Fibroblast of peridontal ligament (primary cell): Measurements from ENCODE around the gene ID3.
"Not testable (repeated sequence)": the region's sequence is repeated elsewhere in the genome, so short reads cannot be mapped to it uniquely, and the experiment has no call there.

Experiments used
- DNase-seq: peaks from one replicate; pipeline ENCODE4 v3.0.0-alpha.2; 2010; ENCODE audit errors: extremely low read depth

The ID3 gene

DNA sequence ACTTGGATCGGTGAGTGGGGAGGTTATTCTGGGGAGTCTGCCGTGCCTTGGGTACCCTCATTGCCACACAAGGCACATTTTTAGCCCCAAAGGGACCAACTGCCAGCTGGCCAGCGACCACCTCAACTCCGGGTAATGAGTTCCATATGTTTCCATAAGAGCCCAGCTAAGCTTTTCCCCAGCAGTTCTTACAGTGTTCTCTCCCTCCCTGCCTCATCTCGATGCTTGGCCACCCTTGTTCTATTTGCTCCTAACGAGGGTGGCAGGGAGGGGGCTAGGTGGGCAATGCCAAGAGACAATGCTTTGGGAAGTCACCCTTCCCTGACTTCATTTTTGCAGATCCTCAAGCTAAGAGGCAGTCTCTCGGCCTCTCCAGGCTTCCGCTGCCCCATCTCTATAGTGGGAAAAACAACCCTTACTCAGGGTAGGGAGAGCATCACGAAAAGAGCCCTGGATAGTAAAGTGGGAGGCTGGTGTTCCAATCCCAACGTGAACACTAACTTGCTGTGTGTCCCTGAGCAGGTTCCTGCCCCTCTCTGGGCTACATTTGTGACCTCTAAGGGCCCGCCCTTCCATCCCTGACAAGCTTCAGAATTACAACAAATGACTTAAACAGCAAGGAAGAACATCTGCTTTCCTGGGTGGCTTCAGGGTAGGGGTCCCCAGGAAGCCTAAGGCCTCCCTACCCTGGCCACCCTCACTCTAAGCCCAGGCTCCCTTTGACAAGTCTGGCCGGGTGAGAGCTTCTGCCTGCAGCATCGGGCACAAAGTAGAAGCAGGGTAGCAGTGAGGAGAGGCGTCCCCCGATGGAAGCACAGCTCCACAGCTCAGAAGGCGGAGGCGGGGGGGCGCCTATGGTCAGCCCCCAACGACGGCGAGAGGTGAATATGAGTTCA is 5.8 kb downstream of the ID3 start:
- DNase-seq = no peak

DNA sequence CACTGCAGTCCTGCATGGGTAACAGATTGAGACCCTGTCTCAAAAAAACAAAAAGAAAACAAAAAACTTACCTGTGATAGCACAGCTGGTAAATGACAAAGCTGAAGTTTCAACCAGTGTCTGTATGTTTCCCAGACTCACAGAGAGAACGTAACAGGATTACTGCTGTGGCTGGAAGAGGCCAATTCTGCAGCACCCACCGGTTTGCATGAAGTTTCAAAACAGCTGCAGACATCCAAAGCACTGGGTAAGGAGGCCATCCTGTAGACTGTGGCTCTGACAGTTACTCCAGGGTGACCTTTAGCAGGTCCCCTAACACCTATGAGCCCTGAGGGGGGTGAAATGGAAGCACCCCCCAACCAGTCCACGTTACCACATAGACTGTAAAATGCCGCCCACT is 7.5 kb downstream of the ID3 start:
- DNase-seq = no peak

DNA sequence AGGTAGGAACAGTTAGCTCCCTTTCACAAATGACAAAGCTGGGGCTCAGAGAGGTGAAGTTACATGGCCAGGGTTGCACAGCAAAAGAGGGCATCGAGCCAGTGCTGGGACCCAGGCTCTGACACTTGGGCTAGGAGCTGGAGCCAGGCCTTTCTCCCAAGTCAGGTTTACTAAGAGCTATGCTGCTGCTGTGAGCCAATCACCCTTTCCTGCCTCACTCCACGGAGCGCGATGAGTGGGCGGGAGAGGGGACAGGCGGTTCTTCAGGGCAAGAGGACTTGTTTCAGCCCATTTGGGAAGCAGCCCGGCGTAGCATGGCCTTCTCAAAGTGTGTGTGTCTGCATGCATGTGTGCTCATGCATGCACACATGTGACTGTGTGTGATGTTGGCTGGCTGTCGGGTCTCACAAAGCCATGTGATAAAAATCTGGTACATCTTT is 10.6 kb downstream of the ID3 start:
- DNase-seq = peak; percentile 51

DNA sequence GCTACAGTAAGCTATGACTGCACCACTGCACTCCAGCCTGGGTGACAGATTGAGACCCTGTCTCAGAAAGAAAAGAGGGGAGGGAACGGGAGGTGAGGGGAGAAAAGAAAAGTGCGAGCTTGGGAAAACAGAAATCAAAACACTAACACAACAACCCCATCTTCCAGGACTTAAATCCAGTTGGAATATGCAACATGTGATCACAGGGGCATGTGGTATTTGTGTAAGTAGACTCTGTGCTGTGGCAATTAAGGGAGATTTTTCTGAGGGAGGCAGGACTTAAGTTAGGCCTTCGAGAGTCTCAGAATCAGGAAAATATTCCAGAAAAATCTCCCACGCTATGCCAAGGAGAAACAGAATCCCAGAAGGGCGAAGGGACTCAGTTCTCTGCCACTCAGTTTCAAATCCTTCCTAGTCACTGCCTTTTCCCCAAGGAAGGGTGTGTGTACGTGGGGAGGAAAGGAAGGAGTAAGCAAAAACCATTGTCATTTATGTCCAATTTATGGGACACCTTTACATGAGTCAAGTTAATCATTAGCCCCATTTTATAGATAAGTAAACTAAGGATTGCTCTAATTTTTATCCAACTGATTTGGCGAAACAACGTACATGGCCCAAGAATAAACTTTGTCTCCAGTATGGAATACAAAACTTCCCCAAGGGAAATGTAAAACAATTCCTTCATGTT is 12.3 kb downstream of the ID3 start:
- DNase-seq = peak; percentile 50

DNA sequence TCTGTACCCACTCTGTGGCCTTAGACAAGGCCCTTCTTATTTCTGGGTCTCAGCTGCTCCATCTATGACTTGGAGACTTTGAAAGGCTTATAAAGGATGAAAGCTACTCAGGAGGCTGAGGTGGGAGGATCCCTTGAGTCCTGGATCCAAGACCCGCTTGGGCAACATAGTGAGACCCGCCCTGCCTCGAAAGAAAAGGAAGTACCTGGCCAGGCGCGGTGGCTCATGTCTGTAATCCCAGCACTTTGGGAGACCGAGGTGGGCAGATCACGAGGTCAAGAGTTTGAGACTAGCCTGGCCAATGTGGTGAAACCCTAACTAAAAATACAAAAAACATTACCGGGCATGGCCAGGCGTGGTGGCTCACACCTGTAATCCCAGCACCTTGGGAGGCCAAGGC is 13.4 kb downstream of the ID3 start:
- DNase-seq = no peak

DNA sequence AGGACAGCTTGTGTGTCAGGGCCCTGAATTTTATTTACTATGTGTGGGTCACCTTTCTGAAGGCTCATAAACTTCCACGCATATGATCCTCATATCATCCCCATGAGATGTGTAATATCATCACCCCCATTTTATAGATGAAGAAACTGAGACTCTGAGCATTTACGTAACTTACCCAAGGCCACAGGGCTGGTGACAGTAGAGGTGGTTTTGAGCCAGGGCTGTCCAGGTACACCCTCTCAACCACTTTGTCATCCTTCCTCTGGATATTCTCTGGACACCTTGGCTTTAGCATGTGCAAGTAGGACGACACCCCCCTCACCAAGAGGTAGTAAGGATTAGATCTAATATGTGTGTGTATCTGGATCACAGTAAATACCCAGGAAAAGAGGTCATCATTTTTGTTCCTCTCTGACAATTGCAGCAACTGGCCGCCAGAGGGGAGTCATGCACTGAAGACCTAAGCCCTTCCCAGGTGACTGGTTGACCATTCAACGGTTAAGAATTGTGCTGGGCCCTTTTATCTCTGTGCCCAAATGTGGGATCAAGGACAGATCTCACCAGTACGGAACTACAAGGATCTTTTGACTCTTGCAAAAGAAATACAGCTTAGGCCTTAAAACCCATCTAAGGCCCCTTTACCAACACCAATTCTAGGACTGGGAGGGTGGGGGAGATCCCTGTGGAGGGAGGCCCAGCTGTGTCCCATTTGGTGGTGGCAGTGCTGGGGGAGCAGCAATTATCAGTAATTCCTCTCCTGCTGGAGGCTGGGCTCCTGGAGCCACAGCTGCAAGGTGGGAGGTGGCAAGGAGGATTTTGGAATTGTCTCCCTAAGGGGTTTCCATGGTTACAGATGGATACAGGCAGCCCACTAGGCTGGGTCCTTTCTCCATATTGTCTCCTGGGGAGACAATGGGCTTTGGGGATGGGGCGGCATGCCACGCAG is 14.6 kb downstream of the ID3 start:
- DNase-seq = peak; percentile 88

DNA sequence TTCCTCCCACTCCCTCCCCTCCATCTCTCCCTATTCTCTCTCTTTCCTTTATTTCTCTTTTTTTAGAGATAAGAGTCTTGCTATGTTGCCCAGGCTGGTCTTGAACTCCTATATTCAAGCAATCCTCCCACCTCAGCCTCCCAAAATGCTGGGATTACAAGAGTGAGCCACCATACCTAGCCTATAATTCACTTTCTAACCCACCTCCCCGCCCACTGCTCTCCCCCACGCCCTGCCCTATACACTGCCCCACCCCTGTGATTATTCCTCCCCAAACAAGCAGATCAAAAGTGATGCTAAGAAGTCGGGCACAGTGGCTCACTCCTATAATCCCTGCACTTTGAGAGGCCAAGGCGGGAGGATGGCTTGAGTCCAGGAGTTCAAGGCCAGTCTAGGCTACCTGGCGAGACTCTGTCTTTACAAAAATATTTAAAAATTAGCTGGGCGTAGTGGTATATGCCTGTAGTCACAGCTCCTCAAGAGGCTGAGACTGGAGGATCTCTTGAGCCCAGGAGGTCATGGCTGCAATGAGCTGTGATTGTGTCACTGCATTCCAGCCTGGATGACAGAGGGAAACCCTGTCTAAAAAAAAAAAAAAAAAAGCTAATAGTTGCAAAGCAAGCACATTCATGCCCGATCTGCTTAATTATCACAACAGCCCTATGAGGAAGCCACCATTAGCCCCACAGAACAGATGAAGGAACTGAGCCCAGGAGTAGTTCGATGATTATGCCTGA is 15.4 kb downstream of the ID3 start:
- DNase-seq = no peak

DNA sequence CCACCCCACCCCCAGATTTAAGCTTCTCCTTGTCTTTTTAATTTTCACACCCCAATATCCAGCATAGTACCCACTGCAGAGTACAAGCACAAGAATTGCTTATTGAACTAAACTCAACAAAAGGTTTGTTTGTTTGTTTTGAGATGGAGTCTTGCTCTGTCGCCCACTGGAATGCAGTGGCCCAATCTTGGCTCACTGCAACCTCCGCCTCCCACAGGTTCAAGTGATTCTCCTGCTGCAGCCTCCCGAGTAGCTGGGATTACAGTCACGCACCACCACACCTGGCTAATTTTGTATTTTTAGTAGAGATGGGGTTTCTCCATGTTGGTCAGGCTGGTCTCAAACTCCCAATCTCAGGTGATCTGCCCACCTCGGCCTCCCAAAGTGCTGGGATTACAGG is 16.4 kb downstream of the ID3 start:
- not testable (repeated sequence) for DNase-seq

DNA sequence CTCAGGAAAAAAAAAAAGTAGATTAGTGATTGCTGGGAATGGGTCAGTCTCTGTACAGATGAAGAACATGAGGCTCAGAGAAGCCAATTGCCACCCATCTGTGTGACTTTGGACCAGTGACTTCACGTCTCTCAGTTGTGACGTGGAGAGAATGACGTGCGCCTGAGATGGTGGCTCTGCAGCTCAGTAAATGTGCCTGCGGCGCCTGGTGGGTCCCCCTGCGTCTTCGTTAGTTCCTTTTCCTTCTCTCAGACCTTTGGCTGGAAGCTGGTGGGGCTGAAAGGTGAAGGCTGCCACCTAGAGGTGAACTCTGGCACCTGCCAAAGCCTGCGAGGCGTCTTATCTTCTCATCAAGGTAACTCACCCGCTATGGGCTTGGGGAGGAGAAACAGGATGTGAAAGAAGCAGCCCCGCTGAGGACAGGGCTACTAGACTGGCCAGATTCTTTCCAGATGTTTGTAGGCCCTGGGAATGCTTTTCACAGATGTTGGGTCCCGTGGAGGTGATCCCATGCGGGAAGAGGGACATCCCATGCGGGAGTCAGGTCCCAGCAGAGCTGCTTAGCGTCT is 19.5 kb downstream of the ID3 start:
- peak; percentile 89 for DNase-seq

DNA sequence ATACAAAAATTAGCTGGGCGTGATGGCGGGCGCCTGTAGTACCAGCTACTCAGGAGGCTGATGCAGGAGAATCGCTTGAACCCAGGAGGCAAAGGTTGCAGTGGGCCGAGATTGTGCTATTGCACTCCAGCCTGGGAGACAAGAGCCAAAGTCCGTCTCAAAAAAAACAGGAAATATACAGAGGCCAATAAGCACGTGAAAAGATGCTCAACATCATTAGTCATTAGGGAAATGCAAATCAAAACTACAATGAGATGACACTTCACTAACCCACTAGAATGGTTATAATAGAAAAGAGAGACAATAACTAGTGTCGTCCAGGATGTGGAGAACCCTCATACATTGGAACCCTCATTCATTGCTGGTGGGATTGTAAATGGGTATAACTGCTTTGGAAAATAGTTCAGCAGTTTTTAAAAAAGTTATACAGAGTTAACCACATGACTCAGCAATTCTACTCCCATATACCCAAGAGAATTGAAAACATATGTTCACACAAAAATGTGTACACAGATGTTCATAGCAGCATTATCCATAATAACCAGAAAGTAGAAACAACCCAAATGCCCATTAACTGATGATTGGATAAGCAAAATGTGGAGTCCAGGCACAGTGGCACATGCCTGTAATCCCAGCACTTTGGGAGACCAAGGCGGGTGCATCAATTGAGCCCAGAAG is 21.9 kb downstream of the ID3 start:
- peak; percentile 82 for DNase-seq

DNA sequence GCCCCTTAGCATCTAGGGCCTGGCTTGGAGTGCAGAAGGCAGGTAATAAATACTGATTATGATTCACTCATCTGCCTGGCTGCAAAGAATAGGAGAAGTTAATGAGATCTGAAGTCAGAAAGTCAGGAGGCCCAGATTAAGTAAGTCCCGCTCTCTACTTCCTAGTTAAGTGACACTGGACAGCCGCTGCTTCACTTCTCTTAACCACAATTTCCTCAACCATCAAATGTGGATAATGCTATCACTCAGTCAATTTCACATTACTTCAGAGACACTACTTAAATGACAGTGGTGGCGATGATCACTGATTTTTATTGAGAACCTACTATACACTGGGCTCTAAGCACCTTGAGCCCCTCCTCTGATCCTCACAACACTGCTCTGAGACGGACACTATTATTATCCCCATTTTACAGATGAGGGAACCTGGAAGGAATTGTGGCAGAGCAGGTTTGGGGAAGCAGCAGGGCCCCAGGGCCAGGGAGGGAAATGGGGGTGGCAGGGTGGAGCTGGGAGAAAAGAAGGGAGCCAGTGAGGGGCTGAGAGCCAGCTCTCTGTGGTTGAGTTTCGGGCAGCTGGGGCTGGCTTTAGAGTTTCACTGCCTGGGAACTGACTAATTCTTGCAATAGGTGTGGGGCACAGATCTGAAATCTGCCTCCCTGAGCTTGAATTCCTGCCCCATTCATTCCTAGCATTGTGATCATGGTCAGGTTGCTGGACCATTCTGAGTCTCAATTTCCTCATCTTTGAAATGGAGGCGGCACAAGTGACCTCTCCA is 25.9 kb downstream of the ID3 start:
- DNase-seq = no peak

DNA sequence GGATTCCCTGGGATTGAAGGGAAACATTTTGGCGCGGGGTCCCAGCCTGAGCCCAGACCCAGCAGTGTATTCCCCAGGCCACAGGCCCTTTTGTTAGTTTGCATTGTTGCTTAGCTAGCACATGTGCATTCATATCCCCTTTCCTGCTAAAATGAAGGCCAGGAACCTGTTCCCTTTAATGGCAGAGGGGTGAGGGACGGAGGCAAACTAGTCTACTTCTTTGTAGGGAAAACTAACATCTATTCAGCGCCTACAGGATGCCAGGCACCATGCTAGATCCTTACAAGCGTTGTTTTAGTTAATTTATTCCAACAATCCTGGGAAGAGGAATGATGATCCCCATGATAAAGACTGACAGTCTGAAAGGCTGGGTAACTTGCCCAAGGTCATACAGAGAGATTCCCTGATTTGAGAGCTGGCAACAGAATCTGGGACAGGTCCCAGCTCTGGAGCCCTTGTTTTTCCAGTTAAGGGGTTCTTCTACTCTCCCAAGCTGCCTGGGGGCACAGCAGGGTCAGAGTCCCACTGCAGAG is 27.7 kb downstream of the ID3 start:
- no peak for DNase-seq

DNA sequence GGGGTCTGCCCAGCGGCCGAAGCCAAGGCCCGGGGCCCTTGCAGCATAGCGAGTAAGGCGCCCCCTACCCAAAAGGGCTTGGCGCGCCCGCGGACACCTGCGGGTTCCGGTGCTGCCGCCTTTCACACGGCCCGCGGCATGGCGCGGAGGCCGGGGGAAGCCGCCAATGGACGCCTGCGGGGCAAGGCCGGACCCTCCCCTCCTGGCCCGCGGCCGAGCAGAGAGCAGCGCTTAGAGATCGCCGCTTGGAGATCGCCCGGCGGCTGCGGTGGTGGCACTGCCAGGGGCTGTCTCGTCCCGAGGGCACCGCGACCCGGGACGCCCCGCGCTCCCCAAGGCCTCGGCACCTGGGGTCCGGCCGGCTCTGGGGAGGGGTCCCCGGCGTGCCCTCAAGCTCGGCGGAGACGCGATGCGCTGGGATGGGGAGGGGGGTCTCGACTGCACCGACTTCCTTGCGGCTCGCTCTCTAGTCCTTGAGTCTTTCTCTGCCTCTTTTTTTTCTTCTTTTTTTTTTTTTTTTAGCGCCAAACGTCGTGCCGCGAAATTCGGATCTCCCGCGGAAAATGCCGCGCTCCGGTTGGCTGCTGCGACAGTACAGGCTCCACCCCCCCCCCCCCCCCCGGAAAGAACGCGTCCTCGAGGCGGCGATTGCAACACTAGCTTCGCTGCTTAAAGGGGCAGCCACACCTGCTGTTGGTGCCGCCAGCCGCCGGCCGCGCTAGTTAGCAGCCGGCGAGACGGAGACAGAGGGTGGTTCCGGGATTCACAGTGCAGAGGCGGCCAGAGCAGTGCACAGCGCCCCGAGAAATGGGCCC is 28.3 kb downstream of the ID3 start, which contains the start of gene E2F2:
Gene E2F2, minus strand, starts transcription at position 487 of the 815 bp plus-strand sequence. Its CDS starts 440 bp downstream, at position 47.
- peak; percentile 73 for DNase-seq

DNA sequence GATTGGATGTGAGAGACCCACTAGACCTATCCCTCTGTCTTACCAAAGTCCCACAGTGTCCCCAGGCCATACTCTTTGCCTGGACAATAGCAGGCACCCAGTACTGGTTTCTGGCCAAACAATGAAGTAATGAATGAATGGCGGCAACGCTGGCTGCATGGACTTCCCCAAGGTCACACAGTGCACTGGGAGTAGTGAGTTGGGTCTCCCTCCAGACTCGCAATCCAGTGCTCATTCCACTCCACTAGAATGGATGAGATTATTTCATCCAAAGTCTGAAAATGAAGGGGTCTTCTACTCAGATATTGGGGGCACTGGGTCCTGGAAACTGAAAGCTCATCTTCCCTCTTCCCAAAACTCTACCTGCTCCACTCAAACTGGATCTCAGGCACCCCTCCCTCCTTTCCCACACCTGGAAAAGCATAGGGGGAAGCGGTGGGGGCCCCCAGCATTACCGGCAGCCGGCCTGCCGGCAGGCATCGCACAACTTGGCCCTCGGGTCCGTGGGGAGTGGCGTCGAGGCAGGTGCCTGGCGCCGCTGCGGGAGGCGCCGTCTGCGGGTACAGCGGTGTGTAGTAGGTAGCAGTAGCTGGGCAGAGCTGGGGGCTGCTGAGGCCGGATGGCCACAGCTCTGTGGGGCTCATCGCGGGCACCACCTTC is 29.1 kb downstream of the ID3 start:
- DNase-seq = no peak

DNA sequence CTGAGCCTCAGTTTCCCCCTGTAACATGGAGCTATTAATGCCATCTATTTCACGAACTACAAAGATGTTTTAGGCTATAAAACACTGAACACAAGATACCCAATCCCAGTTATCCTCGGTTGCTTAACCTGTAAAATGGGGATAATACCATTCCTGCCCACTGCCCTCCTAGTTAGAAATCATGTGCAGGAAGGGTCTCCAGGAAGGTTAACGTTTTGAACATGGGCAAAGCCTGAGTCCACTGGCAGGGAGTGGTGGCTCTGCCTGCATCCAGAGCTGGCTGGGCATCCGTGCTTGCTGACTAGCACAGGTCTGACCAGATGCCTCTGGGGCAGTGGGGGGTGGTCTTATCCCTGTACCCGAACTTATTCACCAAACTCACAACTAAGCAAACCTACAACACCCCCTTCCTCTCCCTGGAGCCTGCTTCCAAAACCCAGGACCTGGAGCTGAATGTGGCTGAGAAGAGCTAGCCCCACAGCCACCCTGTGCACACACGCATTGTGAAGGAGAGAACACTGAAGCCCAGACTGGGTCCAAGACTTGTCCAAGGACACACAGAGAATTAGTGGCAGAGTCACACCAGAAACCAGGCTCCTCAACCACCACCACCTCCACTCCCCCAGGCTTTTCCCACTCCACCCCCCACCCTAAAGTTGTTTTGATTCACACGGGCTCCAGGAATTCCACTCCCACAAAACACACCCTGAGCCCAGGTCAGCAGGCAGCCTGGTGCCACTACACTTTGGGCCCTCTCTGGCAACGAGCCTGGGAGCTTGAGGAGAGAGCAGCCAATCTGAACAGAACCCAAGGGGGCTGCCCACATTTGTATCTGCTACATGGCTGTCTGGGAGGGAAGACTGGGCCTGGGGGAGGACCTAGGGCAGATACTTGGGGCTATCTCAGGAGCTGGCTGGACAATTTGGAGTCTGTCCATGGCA is 29.9 kb downstream of the ID3 start:
- no peak for DNase-seq

DNA sequence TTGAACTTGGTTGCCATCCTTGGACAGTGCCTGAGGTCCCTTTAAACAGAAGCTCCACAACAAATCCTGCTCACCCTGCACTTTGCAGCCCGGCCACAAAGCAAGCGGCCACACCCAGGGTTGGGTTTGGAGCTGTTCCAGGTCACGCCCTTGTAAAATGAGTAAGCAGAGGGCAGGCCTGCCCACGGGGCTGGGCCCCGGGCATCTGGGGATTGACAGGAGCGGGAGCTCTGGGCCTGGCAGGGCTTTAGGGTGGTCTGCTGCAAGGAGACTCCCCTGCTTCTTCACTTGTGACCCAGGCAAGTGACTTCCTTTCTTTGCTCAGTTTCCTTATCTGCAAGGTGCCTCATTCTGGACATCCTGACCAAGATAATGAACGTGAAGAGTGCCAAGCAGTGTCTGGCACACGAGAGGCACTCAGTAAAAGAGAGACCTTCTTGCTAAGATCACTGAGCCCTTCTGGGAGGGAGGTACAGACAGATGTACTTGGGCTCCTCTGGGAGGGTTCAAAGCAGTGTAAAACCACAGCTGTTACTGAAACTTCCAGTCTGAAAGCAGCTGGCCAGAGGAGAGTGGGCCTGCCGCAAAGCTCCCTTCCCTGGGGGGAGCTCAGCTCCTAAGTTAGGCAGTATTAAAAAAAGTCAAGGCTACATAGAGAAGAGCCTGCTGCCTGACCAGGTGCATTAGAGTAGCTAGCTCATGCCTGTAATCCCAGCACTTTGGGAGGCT is 30.9 kb downstream of the ID3 start:
- DNase-seq = peak; percentile 80
